ENCODE results near the gene ARHGDIA. TPM values are rescaled to one million over a fixed set of nuclear protein-coding genes. Genes with fewer than 3 reads are reported as not detected.

The ARHGDIA gene
- total and polyA plus RNA-seq, 2 of the 8 experiments (the other 6 are each of a cell fraction or from before 2014, with no cell fraction given), result 62.4 to 217 TPM

- Histone ChIP-seq H3K18ac (ENCODE audit: extremely low read depth, low read length) (no peak overlapping the region), H3K36me3 (ENCODE audit: control insufficient read depth in 2 of 4, insufficient read depth in 4 of 4, low read length in 3 of 4) (peaks cover 2 to 29% (median 9%) of the 10 kb centered on the region in 4 experiments; a peak in 4 of 8 replicates), H2BK12ac (ENCODE audit: low read depth, low read length) (no peak overlapping the region)
- TF ChIP-seq POLR2A (IDR thresholded peaks at IDR 0.05; ENCODE audit: control extremely low read depth in 1 of 2, low read depth in 2 of 2, low read length in 2 of 2), result peak in 1 of 2 experiments; percentile 43; a peak in 1 of 3 replicates
These were observed 5.3 kb downstream of the ARHGDIA start for GRCh38 chr17:81865733-81866439.

More at GRCh38 chr17:81865733-81866439, 5.3 kb downstream of the ARHGDIA start:
- Histone ChIP-seq H3K9me3 (ENCODE audit: insufficient read depth in 2 of 2, low read depth in 1 of 2, low read length in 1 of 2) (no peaks in the 10 kb centered on the region), H2AFZ (ENCODE audit: low read length) (no peak overlapping the region), H2BK120ac (replicated peaks; ENCODE audit: low read depth, low read length) (no peak overlapping the region), H3K27ac (ENCODE audit: low read depth, low read length) (no peak overlapping the region), H3K79me2 (ENCODE audit: control insufficient read depth in 1 of 2, insufficient read depth in 2 of 2, low read length in 2 of 2) (peaks cover 0 to 32% of the 10 kb centered on the region in 2 experiments; a peak in 3 of 4 replicates), H2AK5ac (ENCODE audit: low read depth, low read length) (no peak overlapping the region), H3K23me2 (ENCODE audit: low read depth, low read length) (peaks cover 7% of the 10 kb centered on the region; the same call in 1 of the 2 replicates), H3K9ac (replicated peaks in 1 of 4; ENCODE audit: extremely low read depth in 1 of 4, low read depth in 3 of 4, low read length in 3 of 4) (no peak overlapping the region), H4K20me1 (replicated peaks in 1 of 2; ENCODE audit: control insufficient read depth in 1 of 2, insufficient read depth in 2 of 2, low read length in 2 of 2) (peaks cover 11 to 48% of the 10 kb centered on the region in 2 experiments), H3K14ac (ENCODE audit: insufficient read length) (no peak overlapping the region), H2BK5ac (ENCODE audit: low read depth, low read length) (no peak overlapping the region), H4K8ac (ENCODE audit: extremely low read depth, insufficient read depth, low read length) (no peak overlapping the region; the same call in 1 of the 2 replicates), H2BK20ac (ENCODE audit: low read length) (no peak overlapping the region), H3K4me3 (ENCODE audit: extremely low read depth in 1 of 4, insufficient read depth in 2 of 4, low read depth in 3 of 4, low read length in 4 of 4) (no peak overlapping the region), H3K4me2 (ENCODE audit: insufficient read depth in 1 of 2, low read depth in 2 of 2, low read length in 2 of 2) (no peak overlapping the region), H3K4me1 (replicated peaks in 1 of 4; ENCODE audit: control insufficient read depth in 3 of 4, insufficient read depth in 4 of 4, low read length in 3 of 4) (peaks cover 0 to 28% (median 21%) of the 10 kb centered on the region in 4 experiments; a peak in 5 of 7 replicates), H3K4ac (replicated peaks; ENCODE audit: insufficient read length, low read depth, low read length) (no peak overlapping the region), H2BK15ac (ENCODE audit: low read length) (no peak overlapping the region), H3K23ac (ENCODE audit: insufficient read length) (no peak overlapping the region), H4K5ac (ENCODE audit: insufficient read length, low read depth, low read length) (no peak overlapping the region), H3K27me3 (replicated peaks in 1 of 4; ENCODE audit: control insufficient read depth in 3 of 4, extremely low read depth in 1 of 4, insufficient read depth in 3 of 4, low read length in 3 of 4) (no peaks in the 10 kb centered on the region), H4K91ac (replicated peaks; ENCODE audit: insufficient read length, low read length) (no peak overlapping the region), H3K79me1 (ENCODE audit: low read depth, low read length) (peaks cover 3% of the 10 kb centered on the region), H3K56ac (replicated peaks; ENCODE audit: insufficient read length, low read depth, low read length) (no peak overlapping the region)
- DNase-seq (ENCODE audit: low read depth in 1 of 2, low spot score in 2 of 2) (no peak), FAIRE-seq (no peak)
- ChIA-PET CTCF (ENCODE audit: partially characterized antibody) (interaction anchor here (0.6 to 1.8 kb wide), 9 partner anchors 10 to 171 kb away, joined by 3 to 5 read pairs (median 3); partner anchors contain the start of gene MCRIP1), POLR2A (ENCODE audit: partially characterized antibody) (interaction anchor here (0.8 to 6.6 kb wide), 26 partner anchors 8 to 238 kb away, joined by 3 to 36 read pairs (median 4); partner anchors contain the start of genes CENPX, MCRIP1, MRPL12 and PCYT2)
- WGBS, 2 experiments (ENCODE audit: extremely low coverage in 1 of 2, insufficient coverage in 1 of 2, insufficient read length in 1 of 2, insufficient replicate concordance in 2 of 2, low coverage in 1 of 2, low lambda C conversion rate in 2 of 2, missing lambda C conversion rate in 1 of 2), result 89% methylated on average over 17 of the region's 18 CpGs; no CpG with 5 or more reads in 1 of the 2 experiments
